AG20443 (cell line): Measurements from ENCODE around the gene TEX26.
A peak's percentile ranks its signal among the peaks of the same experiment; 100 is the strongest.

ENCODE experiments used
- DNase-seq: peaks from one replicate; pipeline ENCODE4 v3.0.0; 2012; ENCODE audit warnings: low spot score, mixed read lengths

Gene TEX26

DNA sequence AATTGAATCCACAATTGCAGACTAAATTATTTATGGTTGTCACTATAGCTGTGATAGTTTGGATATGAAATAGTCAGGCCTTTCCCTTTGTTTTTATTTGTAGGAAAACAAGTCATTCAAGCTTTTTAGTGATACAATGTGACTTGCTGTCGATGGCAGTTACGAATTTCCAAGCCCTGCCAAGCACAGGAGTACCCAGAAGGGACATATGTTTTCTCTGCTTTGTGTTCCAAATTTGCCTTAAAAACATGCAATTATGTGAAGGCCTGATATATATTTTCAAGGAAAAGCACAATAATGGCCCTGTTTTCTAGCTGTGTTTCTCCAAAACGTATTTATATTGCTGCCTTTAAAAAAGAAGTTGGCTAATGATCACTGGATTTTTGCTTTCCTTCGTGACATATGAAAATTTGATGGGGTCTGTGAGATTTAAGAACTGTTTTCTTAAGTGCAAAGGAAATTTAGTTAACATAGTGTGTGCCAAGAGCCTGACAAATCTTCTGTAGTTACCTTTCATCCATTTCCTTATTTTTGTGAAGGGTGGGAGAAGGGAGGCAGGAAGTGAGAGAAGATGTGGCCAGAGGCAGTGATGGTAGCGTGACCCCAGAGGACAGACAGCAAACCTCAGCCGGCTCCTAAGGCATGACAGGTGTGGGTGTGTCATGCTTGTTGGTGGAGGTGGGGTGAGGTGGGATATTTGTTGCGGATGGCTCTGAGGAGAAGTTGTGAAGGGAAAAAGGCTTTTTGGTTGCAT is 79.6 kb downstream of the TEX26 start:
- no peak for DNase-seq

GRCh38 chr13:31012655-31013024 is 80.2 kb downstream of the TEX26 start:
- DNase-seq = peak; percentile 69

- no peak for DNase-seq
Observed at GRCh38 chr13:31014456-31014855, 82.0 kb downstream of the TEX26 start.

DNA sequence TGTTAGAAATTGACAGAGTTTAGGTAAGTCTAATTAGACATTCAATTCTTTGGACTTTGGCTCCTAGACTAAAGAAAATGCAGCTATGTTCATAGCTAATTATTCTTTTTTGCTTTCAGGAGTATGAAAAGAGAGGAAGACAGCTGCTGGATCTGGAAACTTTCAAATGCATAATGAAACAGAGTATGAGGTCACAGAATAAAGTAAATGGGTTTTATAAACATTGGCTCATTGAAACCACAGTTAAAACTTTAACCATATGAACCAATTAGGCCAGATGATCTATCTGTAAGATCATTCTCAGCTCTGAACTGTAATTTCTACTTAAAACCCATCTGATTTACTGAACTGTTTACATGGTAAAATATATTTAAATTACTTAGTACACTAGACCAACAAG is 82.7 kb downstream of the TEX26 start:
- DNase-seq = no peak

GRCh38 chr13:31016342-31017325 is 84.2 kb downstream of the TEX26 start:
- DNase-seq = no peak

DNA sequence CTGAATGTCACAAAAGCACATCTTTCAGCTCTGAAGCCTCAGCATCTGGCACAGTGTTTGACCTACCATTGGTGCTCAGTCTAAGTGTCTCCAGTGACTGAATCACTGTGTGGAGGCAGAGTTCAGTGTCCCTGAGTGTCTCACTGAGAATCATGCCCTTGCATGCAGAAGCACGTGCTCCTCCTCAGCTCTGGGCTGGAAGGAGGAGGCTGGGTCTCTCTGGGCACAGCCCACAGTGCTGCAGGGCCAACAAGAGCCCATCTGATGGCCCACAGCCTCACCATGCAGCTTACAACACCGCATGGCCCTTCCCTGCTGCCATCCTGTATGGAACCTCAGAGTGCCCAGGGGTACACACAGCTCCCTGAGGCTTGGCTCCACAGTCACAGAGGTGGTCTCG is 86.1 kb downstream of the TEX26 start:
- no peak for DNase-seq

- no peak for DNase-seq
Observed at GRCh38 chr13:31020996-31021395, 88.5 kb downstream of the TEX26 start.

DNA sequence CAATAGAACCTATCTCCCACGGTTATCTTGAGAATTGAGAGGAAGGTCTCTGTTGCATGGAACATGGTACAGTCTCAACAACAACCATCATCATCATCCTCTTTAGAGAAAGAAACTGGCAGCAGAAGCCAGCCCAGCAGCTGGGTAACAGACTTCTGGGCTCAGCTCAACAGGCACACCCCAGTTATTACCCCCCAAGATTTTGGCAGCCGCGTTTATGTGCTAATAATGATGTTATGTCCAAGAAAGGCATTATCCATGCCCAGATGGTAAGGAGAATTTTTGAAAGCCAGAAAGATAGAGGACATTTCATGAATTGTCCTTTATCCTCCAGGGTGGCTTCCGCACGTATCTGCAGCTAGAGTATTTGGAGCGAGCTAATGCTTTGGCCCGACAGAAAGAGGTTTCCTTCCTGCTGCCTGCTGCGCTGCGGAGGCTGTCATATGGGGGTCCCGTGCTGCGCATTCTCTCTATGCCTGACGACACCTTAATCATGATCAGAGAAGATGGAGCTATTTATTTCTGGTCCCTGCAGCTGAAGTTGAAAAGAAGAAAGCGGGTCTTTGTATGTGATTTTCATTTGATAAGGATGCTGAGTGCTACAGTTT is 89.9 kb downstream of the TEX26 start:
- DNase-seq = no peak

DNA sequence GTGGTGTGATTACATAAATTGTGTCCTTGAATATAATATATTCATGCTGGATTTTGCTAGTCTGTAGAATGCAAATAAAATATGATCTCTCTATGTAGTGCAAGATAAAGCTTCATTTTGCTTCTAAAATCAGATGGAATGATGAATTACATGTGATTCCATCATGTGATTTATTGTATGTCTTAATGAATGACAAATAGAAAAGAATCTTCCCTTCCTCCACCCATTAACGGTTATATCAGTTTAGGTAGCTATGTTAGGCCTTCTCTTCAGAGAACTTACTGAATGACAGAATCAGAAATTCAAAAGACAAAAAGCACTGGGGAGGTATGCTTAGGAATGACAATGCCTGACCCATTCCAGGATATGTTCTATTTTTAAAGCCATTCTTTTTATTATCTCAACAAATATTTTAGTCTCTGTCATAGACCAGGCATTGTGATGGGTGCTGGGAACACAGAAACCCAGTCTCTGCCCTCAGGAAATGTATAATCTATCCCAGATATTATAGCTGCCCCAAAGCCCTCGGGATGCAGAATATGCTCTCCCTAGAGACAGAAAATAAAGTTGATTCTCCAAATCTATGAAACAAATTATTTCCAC is 90.6 kb downstream of the TEX26 start:
- DNase-seq = no peak
